Gastrocnemius medialis (tissue), 4 donors: ENCODE measurements around the gene DIO3.
"Not testable (repeated sequence)": the region's sequence is repeated elsewhere in the genome, so short reads cannot be mapped to it uniquely, and the experiment has no call there.

Experiments used
- POLR2A ChIP-seq, 2 donors: fragments of 450-650 bp; IDR thresholded peaks; one replicate each; pipeline ENCODE4 v1.6.1; 2017; ENCODE audit warnings: antibody characterized with exemption in 2 of 2, mild to moderate bottlenecking in 2 of 2, moderate library complexity in 2 of 2
- TF ChIP-seq, protein P1 (sequence below), 5 experiments: fragments of 450-650 bp in 3 of 5; fragments of 200-600 bp in 2 of 5; sonication (generic) in 2 of 5; IDR thresholded peaks in 4 of 5; conservative IDR thresholded peaks in 1 of 5; 1 replicate in 4 of 5; 2 replicates in 1 of 5; pipeline ENCODE4 v1.5.1; 2016 to 2019; ENCODE audit warnings: antibody characterized with exemption in 5 of 5, mild to moderate bottlenecking in 3 of 5, moderate library complexity in 3 of 5

GRCh38 chr14:101555669-101556043 is 5.6 kb upstream of the DIO3 start:
- TF ChIP-seq, protein P1, sequence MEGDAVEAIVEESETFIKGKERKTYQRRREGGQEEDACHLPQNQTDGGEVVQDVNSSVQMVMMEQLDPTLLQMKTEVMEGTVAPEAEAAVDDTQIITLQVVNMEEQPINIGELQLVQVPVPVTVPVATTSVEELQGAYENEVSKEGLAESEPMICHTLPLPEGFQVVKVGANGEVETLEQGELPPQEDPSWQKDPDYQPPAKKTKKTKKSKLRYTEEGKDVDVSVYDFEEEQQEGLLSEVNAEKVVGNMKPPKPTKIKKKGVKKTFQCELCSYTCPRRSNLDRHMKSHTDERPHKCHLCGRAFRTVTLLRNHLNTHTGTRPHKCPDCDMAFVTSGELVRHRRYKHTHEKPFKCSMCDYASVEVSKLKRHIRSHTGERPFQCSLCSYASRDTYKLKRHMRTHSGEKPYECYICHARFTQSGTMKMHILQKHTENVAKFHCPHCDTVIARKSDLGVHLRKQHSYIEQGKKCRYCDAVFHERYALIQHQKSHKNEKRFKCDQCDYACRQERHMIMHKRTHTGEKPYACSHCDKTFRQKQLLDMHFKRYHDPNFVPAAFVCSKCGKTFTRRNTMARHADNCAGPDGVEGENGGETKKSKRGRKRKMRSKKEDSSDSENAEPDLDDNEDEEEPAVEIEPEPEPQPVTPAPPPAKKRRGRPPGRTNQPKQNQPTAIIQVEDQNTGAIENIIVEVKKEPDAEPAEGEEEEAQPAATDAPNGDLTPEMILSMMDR (IDR thresholded peaks at IDR 0.05 in 4 of 5, conservative IDR thresholded peaks at IDR 0.05 in 1 of 5): not testable (repeated sequence)
- not testable (repeated sequence) for TF ChIP-seq POLR2A (IDR thresholded peaks at IDR 0.05)
